WTC11 (cell line): ENCODE results near the gene PIGP.

Source experiments
- CREM ChIP-seq: sonication (generic); formaldehyde crosslinking; IDR thresholded peaks from 2 replicates; pipeline ENCODE4 v1.8.1; 2022; ENCODE audit warnings: mild to moderate bottlenecking, missing genetic modification reagents, moderate library complexity
- CTCF ChIP-seq: fragments of 200-600 bp; IDR thresholded peaks from 2 replicates; pipeline ENCODE4 v1.8.0; 2022; ENCODE audit warnings: antibody characterized with exemption
- FOXP4 ChIP-seq: sonication (generic); formaldehyde crosslinking; IDR thresholded peaks from 2 replicates; pipeline ENCODE4 v1.8.0; 2022; ENCODE audit warnings: mild to moderate bottlenecking, missing genetic modification reagents
- NFE2L1 ChIP-seq: sonication (generic); formaldehyde crosslinking; IDR thresholded peaks from 2 replicates; pipeline ENCODE4 v1.8.1; 2023; ENCODE audit warnings: missing genetic modification reagents
- NR2C2 ChIP-seq: sonication (generic); formaldehyde crosslinking; IDR thresholded peaks from 2 replicates; pipeline ENCODE4 v1.8.0; 2022; ENCODE audit warnings: mild to moderate bottlenecking, missing genetic modification reagents
- RELA ChIP-seq: sonication (generic); formaldehyde crosslinking; IDR thresholded peaks from 2 replicates; pipeline ENCODE4 v1.8.1; 2022; ENCODE audit warnings: missing genetic modification reagents, mild to moderate bottlenecking, borderline replicate concordance
- STAT6 ChIP-seq: sonication (generic); formaldehyde crosslinking; conservative IDR thresholded peaks from 2 replicates; pipeline ENCODE4 v1.8.1; 2023; ENCODE audit warnings: mild to moderate bottlenecking, low read depth, missing genetic modification reagents, moderate library complexity

- TF ChIP-seq CREM (CRISPR knock-in tag) (no peak), NR2C2 (CRISPR knock-in tag) (no peak), STAT6 (no peak), CTCF (no peak), FOXP4 (CRISPR knock-in tag) (no peak), RELA (no peak), NFE2L1 (no peak)
Observed at GRCh38 chr21:37088186-37088735, 15.4 kb upstream of the PIGP start.
